Lower leg skin (tissue), 4 donors: ENCODE data around the gene C11orf21. TPM values are rescaled to one million over a fixed set of nuclear protein-coding genes. Genes with fewer than 3 reads are reported as not detected.

Experiments
- DNase-seq, 2 donors: peaks; one replicate each; pipeline ENCODE4 v3.0.0-alpha.2; 2019; ENCODE audit warnings: low spot score in 2 of 2
- H3K4me3 ChIP-seq: fragments of 200-600 bp; sonication (generic); 2 replicates; pipeline ENCODE4 v1.5.1; 2017; ENCODE audit warnings: mild to moderate bottlenecking, low read depth; ENCODE audit not compliant: poor library complexity, severe bottlenecking
- POLR2A ChIP-seq, 2 donors: fragments of 450-650 bp; IDR thresholded peaks; one replicate each; pipeline ENCODE4 v1.6.1; 2016 to 2017; ENCODE audit warnings: antibody characterized with exemption in 2 of 2, mild to moderate bottlenecking in 1 of 2, moderate library complexity in 1 of 2
- WGBS, 2 donors: methylation state at CpG; one replicate each; pipeline ENCODE4 v1.1.5; 2018; 5-methylcytosine and 5-hydroxymethylcytosine counted together
- intact Hi-C: fragments of 100-400 bp; cut with DNase I; formaldehyde crosslinking; loops from one replicate; pipeline ENCODE4 v1.15.0; 2023; ENCODE audit warnings: low total_unique reads
- total RNA-seq, 4 donors: library from RNA; depleted of rRNA; stranded (reverse); fragments of >200 nt; gene quantifications; one replicate each; pipeline ENCODE4 v1.1.0, GENCODE V29; 2016
- TF ChIP-seq, protein P1 (sequence below), 3 donors: fragments of 450-650 bp; IDR thresholded peaks; one replicate each; pipeline ENCODE4 v1.5.1; 2016; ENCODE audit warnings: antibody characterized with exemption in 3 of 3, mild to moderate bottlenecking in 3 of 3, moderate library complexity in 2 of 3

The C11orf21 gene
- total RNA-seq, 4 donors from 2014 or later = 0.42 to 1.4 (median 0.65) TPM

DNA sequence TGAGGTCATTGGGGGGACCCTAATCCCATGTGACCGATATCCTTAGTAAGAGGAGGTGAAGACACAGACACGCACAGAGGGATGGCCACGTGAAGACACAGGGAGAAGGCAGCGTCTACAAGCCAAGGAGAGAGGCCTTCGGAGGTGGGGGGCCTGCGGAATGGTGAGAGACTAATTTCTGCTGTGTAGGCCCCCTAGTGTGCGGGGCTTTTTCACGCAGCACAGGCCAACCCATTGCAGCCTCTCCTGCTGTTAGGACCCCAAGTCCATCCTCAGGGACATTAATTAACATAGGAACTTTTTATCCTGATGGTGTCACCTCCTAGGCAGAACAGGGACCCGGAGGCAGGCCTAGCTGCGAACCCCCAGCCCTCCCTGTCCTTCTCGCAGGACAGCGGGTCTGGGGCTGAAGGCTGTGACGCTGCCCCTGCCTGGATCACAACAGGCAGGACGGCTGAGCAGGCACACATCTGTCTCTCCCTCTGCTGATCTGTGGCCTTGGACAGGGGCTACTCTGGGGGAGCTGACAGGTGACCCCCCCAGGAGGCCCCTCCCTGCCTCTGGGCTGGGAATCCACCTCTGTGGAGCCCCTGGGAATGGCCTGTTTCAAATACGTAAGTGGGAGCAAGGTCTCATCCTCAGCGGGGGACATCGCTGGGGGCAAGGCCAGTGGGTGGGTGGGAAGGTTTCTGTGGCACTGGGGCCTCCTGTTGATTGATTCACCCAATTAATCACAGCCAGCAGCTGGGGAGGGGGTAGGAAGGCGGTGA, 39.2 kb downstream of the C11orf21 start:
- intact Hi-C loops = no loop called here
- 88 to 92% methylated on average over 18 of the region's 18 CpGs for WGBS, 2 donors
- DNase-seq = peak in 1 of 2 donors; percentile 81
- no peak overlapping the region for H3K4me3 ChIP-seq
- TF ChIP-seq, protein P1, sequence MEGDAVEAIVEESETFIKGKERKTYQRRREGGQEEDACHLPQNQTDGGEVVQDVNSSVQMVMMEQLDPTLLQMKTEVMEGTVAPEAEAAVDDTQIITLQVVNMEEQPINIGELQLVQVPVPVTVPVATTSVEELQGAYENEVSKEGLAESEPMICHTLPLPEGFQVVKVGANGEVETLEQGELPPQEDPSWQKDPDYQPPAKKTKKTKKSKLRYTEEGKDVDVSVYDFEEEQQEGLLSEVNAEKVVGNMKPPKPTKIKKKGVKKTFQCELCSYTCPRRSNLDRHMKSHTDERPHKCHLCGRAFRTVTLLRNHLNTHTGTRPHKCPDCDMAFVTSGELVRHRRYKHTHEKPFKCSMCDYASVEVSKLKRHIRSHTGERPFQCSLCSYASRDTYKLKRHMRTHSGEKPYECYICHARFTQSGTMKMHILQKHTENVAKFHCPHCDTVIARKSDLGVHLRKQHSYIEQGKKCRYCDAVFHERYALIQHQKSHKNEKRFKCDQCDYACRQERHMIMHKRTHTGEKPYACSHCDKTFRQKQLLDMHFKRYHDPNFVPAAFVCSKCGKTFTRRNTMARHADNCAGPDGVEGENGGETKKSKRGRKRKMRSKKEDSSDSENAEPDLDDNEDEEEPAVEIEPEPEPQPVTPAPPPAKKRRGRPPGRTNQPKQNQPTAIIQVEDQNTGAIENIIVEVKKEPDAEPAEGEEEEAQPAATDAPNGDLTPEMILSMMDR (IDR thresholded peaks at IDR 0.05) = no peak
- TF ChIP-seq POLR2A (IDR thresholded peaks at IDR 0.05) = no peak

DNA sequence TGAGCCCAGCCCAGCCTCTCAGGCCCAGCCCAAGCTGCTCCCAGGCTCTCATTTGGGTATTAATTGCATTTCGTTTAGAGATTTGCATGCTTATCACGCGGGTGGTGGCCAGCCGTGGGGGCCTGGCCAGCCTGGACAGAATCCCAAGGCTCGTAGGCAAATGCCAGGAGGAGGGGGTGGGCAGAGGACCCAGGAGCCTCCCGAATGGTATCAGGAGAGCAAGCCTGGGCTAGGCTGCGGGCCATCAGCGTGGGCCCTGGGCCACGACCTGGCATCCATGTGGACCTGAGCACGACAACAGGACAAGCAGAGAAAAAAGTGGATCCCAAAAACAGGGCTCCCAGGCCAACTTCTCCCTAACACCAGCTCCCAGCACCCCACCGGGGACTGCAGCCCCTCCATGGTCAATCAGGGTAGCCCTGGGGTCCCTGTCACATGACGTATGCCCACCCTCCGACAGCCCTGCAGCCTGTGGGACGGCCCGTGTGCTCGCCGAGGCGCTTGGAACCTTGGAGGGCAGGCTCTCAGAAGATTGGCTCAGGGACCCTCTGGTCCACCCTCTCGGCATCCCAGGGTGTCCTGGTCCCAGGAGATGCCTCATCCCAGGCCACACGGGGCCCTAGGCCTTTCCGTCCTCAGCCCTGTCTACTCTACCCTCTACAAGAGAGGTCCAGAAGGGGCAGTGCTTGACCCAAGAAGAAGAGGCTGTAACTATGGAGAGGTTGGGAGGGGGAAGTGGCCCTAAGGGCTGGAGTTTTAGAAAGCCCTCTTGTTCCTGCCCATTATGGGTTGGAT, 40.1 kb downstream of the C11orf21 start:
- TF ChIP-seq, protein P1 (IDR thresholded peaks at IDR 0.05) = no peak
- DNase-seq = peak in 1 of 2 donors; percentile 67
- intact Hi-C loops = no loop called here
- no peak overlapping the region for H3K4me3 ChIP-seq
- WGBS, 2 donors = 69% methylated on average over 14 to 19 of the region's 21 CpGs

DNA sequence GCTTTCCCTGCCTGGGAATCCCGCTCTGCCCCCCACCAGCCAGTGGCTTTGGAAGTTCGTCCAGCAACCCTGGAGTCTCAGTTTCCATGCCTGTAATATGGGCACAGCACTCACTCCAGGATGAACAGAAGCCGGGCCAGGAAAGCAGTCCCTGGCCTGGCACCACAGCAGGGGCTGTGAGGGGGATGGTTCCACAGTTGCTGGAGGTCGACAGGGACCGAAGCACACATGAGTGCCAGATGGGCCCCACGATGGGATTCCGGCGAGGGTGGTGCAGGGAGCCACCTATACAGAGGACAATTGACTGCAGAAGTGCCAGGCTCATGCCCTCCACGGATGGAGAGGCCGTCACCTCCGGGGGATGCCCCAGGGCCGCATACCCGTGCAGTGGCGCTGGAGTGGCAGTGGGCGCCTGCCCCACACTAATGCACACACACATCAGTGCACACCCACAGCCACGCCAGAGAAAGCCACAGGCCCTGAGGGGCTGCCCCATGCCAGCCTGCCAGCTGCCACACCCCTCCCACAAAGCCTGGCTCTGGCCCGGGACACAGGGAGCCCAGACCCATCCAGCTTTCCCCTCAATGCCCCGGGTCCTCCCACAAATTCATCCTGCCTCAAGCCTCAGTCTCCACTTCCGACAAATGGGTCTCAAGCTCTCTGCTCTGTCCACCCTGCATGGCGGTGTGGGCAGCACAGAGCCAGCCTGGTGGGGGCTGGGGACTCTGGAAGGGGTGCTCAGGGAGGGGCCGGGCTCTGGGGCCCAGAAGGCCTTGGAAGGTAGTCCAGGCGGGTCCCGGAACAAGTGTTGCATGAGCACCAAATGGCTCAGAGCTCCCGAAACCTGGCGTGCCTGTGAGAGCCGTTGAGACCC, 41.0 kb downstream of the C11orf21 start:
- 68 to 73% methylated on average over 18 to 25 of the region's 26 CpGs for WGBS, 2 donors
- H3K4me3 ChIP-seq = no peak overlapping the region
- intact Hi-C loops = no loop called here
- peak in 1 of 2 donors; percentile 82 for DNase-seq
- TF ChIP-seq, protein P1 (IDR thresholded peaks at IDR 0.05) = no peak

DNA sequence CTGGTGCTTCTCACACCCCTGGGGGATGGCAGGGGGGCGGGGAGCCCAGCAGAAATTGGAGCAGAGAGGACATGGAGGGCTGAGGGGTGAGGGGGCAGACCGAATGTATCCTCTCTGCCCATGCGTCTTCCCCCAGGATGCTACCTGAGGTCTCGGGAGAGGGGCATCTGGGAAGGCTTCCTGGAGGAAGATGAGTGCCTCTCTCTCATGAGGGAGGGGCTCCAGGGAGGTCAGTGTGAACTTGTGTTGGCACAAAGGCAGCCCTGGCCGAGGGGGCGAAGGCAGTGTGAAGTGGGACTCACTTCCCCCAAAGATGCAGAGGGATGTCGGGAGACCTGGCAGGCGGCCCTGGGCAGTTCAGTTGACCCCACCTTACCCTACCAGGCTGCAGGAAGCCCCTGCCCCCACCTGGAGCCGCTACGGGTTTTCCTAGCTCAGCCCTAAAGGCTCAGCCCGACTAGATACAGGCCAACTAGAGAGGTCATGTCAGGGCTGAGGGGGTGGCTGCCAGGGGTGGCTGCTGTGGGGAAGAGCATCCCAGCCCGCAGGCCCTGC, 41.7 kb downstream of the C11orf21 start:
- DNase-seq = peak in 1 of 2 donors; percentile 79
- no peak overlapping the region for H3K4me3 ChIP-seq
- TF ChIP-seq, protein P1 (IDR thresholded peaks at IDR 0.05) = no peak
- no peak for TF ChIP-seq POLR2A (IDR thresholded peaks at IDR 0.05)
- WGBS, 2 donors = 79 to 81% methylated on average over 12 of the region's 12 CpGs
- intact Hi-C loops = no loop called here

DNA sequence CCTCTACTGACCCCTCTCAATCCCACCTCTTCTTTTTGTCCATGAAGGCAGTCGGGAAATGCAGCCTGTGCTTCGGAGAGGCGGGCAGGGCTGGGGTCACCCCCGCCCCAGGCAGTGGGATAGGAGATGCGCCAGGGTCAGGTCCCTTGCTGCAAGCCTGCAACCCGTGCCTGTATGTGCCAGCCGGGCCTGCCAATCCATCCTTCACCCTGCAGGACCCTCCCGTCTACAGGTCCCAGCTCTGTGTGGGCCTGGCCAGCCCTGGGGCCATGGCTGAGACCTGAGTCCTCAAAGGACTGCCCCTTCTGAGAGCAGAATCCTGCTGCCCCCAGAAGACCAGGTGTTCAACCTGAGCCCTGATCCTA, 42.3 kb downstream of the C11orf21 start:
- intact Hi-C loops = no loop called here
- H3K4me3 ChIP-seq = no peak overlapping the region
- DNase-seq = peak in 1 of 2 donors; percentile 81
- TF ChIP-seq, protein P1 (IDR thresholded peaks at IDR 0.05) = no peak
- TF ChIP-seq POLR2A (IDR thresholded peaks at IDR 0.05) = no peak
- 78 to 88% methylated on average over 8 of the region's 8 CpGs for WGBS, 2 donors
